ENCODE data around the gene RTP1.

The RTP1 gene

DNA sequence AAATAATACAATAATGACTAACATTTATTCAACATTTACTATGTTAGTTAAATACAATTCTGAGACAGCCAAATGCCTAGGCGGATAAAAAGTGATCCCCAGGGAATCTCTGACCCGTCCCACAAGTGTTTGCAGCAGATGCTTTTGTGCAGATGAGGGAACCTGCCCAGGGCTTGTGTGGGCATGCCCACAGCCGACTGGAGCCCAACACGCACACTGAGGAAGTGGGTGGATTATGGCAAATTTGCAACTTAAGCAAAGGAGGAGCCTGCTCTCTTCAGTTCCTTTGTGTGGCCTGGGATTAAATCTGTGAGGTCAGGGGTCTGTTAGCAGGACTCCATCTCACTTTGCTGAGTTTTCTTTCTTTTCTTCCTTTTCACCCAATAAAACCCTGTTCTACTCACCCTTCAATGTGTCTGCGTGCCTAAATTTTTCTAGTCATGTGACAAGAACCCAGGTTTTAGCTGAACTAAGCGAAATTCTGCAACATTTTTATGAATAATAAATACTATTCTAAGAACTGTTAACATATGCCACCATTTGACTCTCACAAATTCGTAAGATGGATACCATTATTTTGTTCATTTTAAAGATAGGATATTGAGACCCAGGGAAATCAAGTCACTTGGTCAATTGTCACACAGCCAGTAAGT is 13.9 kb upstream of the RTP1 start:
- Mint-ChIP-seq H3K9me3 (no peaks in the 10 kb centered on the region), H3K4me3 (no peak overlapping the region), H3K27ac (no peak overlapping the region), H3K27me3 (ENCODE audit: low read depth) (peaks cover 5% of the 10 kb centered on the region), H3K4me1 (no peaks in the 10 kb centered on the region), H3K36me3 (ENCODE audit: low read depth) (no peaks in the 10 kb centered on the region)
- TF ChIP-seq CTCF (IDR thresholded peaks at IDR 0.05; ENCODE audit: unreplicated experiment in 3 of 3) = no peak

DNA sequence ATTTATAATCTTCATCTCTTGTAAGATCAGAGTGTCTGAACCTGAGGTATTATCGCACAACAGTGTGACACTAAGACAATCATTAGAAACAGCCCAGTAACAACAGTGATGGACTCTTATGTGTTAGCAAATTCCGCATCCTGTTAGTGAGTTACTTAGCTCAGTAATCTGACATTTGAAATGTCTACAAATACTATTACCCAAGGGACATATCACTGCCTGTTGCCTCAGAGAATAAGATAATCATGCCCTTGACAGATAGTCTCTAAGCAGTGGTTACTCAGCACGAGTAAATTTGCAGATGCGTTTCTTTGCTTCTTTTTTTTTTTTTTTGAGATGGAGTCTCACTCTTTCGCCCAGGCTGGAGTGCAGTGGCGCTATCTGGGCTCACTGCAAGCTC is 13.4 kb upstream of the RTP1 start:
- peaks cover 5% of the 10 kb centered on the region for H3K27me3 Mint-ChIP-seq (ENCODE audit: low read depth)
- no peak for TF ChIP-seq CTCF (IDR thresholded peaks at IDR 0.05; ENCODE audit: unreplicated experiment in 3 of 3)
- H3K36me3 Mint-ChIP-seq (ENCODE audit: low read depth) = no peaks in the 10 kb centered on the region

DNA sequence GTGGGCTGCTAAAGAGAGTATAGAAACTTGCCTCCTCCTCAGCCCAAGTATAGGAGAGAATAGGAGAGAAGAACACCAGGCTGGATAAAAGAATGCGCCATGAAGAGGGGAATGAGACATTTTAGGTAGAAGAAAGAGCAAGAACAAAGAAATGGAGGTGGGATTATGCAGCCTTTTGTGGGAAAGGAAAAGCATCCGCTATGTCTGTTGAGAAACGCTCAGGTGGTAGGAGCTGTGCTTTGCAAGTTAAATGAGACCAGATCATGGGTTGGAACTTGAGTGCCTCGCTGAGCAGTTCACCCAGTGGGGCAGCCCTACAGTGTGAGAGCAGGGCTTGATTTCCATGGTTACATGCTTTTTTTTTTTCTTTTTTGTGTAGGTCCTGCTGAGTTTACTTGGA is 11.5 kb upstream of the RTP1 start:
- H3K9me3 Mint-ChIP-seq = no peaks in the 10 kb centered on the region
- peaks cover 5% of the 10 kb centered on the region for H3K27me3 Mint-ChIP-seq (ENCODE audit: low read depth)
- no peak overlapping the region for H3K4me3 Mint-ChIP-seq
- H3K4me1 Mint-ChIP-seq = no peaks in the 10 kb centered on the region
- H3K36me3 Mint-ChIP-seq (ENCODE audit: low read depth) = no peaks in the 10 kb centered on the region
- TF ChIP-seq CTCF (IDR thresholded peaks at IDR 0.05; ENCODE audit: unreplicated experiment in 3 of 3) = no peak
- no peak overlapping the region for H3K27ac Mint-ChIP-seq

More for the DNA sequence above, 13.4 kb upstream of the RTP1 start:
- Mint-ChIP-seq H3K4me1 (no peaks in the 10 kb centered on the region), H3K4me3 (no peak overlapping the region), H3K27ac (no peak overlapping the region), H3K9me3 (no peaks in the 10 kb centered on the region)

GRCh38 chr3:187186375-187186774 is 10.9 kb upstream of the RTP1 start:
- Mint-ChIP-seq H3K27me3 (ENCODE audit: low read depth) (peaks cover 5% of the 10 kb centered on the region), H3K4me3 (no peak overlapping the region), H3K36me3 (ENCODE audit: low read depth) (no peaks in the 10 kb centered on the region), H3K4me1 (no peaks in the 10 kb centered on the region), H3K9me3 (no peaks in the 10 kb centered on the region), H3K27ac (no peak overlapping the region)
- TF ChIP-seq CTCF (IDR thresholded peaks at IDR 0.05; ENCODE audit: unreplicated experiment in 3 of 3) = no peak

DNA sequence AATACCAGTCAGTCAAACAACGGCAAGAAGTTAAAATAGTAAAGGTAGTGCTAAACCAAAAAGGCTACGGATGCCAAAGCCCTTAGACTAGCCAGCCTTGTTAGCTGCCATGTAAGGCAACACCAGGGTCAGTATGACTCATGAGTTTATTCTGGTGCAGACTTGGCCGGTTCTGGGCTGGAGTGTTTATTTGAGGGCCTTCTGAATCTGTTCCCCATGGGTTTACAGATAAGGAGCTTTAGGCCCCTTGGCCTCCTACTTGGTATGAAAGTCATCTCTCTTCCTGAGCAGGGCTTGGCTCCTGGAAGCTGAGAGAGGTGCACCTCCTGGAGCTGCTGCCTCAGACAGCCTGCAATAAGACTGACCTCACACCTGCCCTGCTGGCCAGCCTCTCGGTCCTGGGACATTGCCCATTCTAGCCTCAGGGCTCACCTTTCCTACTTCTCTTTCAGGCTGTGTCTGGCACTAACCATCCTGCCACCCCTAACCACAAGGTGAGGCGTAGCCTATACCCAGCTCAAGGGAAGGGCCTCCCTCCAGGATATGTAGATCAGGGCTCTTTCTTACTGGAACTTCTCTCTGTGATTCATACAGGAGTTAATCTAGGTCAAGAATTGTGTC is 10.4 kb upstream of the RTP1 start:
- Mint-ChIP-seq H3K4me1 (no peaks in the 10 kb centered on the region), H3K9me3 (no peaks in the 10 kb centered on the region)

More for the DNA sequence above, 10.4 kb upstream of the RTP1 start:
- Mint-ChIP-seq H3K4me3 (no peak overlapping the region), H3K27me3 (ENCODE audit: low read depth) (peaks cover 5% of the 10 kb centered on the region), H3K27ac (no peak overlapping the region), H3K36me3 (ENCODE audit: low read depth) (no peaks in the 10 kb centered on the region)
- TF ChIP-seq CTCF (IDR thresholded peaks at IDR 0.05; ENCODE audit: unreplicated experiment in 3 of 3) = no peak
